ENCODE results near the gene TDRD1. TPM values are rescaled to one million over a fixed set of nuclear protein-coding genes. Genes with fewer than 3 reads are reported as not detected.

TDRD1 gene
- polyA plus RNA-seq, 1 donor from 2014 or later = not detected

DNA sequence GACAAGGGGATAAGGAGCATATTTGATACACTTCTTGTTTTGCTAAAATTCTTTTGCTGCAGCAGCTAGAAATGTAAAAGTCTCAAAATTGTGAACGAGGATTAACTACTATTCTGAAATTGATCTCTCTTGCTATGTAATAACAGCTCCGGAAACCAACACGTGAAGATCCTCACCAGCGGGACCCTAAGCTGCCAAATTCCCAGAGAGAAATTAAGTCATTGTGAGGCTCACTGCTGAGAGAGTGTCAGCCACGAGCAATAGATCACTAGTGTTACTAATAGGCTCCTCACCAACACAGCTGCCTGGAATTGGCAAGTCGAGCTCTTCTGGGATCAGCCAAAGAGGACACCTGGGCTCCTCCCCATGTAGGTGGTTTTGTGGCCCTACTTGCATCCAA lies 54.3 kb downstream of the TDRD1 start (continued):
- TF ChIP-seq RAD21 (conservative IDR thresholded peaks at IDR 0.05) = no peak

GRCh38 chr10:114234132-114234531 lies 55.0 kb downstream of the TDRD1 start:
- H3K36me3 ChIP-seq (ENCODE audit: insufficient read depth, low read length) = no peaks in the 10 kb centered on the region
- no peak for TF ChIP-seq EZH2 (IDR thresholded peaks at IDR 0.05; ENCODE audit: borderline replicate concordance, insufficient read depth, low read length, poor library complexity, severe bottlenecking)
- no peak for TF ChIP-seq EP300 (conservative IDR thresholded peaks at IDR 0.05; ENCODE audit: poor library complexity, severe bottlenecking)
- no peaks in the 10 kb centered on the region for H3K9me2 ChIP-seq (ENCODE audit: insufficient read depth, low read length)
- H3K4me2 ChIP-seq (ENCODE audit: low read length) = no peak overlapping the region
- no peaks in the 10 kb centered on the region for H4K20me1 ChIP-seq (ENCODE audit: insufficient read depth)
- no peak overlapping the region for H3K4me3 ChIP-seq (ENCODE audit: low read length)
- H3K27ac ChIP-seq (ENCODE audit: low read length) = no peak overlapping the region
- H3K27me3 ChIP-seq (ENCODE audit: insufficient read depth, low read depth, low read length) = peaks cover 15% of the 10 kb centered on the region
- H3K9ac ChIP-seq (ENCODE audit: low read length) = no peak overlapping the region
- no peaks in the 10 kb centered on the region for H3K9me3 ChIP-seq (ENCODE audit: low read length)
- no peak overlapping the region for H2AFZ ChIP-seq (ENCODE audit: low read depth, low read length)
- H3K79me2 ChIP-seq (replicated peaks; ENCODE audit: insufficient read depth, low read length) = no peaks in the 10 kb centered on the region
- H3F3A ChIP-seq (ENCODE audit: insufficient read depth, low read length, poor library complexity, severe bottlenecking) = no peaks in the 10 kb centered on the region

- Histone ChIP-seq H3K4me2 (ENCODE audit: low read length) (peak within 1 kb of the TSS; percentile 46), H3K9me3 (ENCODE audit: low read length) (no peaks in the 10 kb centered on the region), H3K36me3 (ENCODE audit: insufficient read depth, low read length) (no peaks in the 10 kb centered on the region), H3K79me2 (replicated peaks; ENCODE audit: insufficient read depth, low read length) (no peaks in the 10 kb centered on the region), H3K9ac (ENCODE audit: low read length) (no peak within 1 kb of the TSS), H2AFZ (ENCODE audit: low read depth, low read length) (no peak within 1 kb of the TSS), H3K4me3 (ENCODE audit: low read length) (peak within 1 kb of the TSS; percentile 68), H4K20me1 (ENCODE audit: insufficient read depth) (no peaks in the 10 kb centered on the region), H3F3A (ENCODE audit: insufficient read depth, low read length, poor library complexity, severe bottlenecking) (no peaks in the 10 kb centered on the region), H3K27me3 (ENCODE audit: insufficient read depth, low read depth, low read length) (peaks cover 51% of the 10 kb centered on the region), H3K9me2 (ENCODE audit: insufficient read depth, low read length) (no peaks in the 10 kb centered on the region), H3K27ac (ENCODE audit: low read length) (no peak within 1 kb of the TSS)
- TF ChIP-seq, protein P1, sequence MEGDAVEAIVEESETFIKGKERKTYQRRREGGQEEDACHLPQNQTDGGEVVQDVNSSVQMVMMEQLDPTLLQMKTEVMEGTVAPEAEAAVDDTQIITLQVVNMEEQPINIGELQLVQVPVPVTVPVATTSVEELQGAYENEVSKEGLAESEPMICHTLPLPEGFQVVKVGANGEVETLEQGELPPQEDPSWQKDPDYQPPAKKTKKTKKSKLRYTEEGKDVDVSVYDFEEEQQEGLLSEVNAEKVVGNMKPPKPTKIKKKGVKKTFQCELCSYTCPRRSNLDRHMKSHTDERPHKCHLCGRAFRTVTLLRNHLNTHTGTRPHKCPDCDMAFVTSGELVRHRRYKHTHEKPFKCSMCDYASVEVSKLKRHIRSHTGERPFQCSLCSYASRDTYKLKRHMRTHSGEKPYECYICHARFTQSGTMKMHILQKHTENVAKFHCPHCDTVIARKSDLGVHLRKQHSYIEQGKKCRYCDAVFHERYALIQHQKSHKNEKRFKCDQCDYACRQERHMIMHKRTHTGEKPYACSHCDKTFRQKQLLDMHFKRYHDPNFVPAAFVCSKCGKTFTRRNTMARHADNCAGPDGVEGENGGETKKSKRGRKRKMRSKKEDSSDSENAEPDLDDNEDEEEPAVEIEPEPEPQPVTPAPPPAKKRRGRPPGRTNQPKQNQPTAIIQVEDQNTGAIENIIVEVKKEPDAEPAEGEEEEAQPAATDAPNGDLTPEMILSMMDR (IDR thresholded peaks at IDR 0.05; ENCODE audit: poor library complexity, severe bottlenecking) = peak; percentile 30
- no peak for TF ChIP-seq SMC3 (conservative IDR thresholded peaks at IDR 0.05; ENCODE audit: poor library complexity)
- peak; percentile 4 for TF ChIP-seq EZH2 (IDR thresholded peaks at IDR 0.05; ENCODE audit: borderline replicate concordance, insufficient read depth, low read length, poor library complexity, severe bottlenecking)
- no peak for TF ChIP-seq POLR2AphosphoS5 (IDR thresholded peaks at IDR 0.05)
- TF ChIP-seq RAD21 (conservative IDR thresholded peaks at IDR 0.05) = peak; percentile 16
Measured at GRCh38 chr10:114239117-114239993, 60.2 kb downstream of the TDRD1 start, which contains the start of gene VWA2. TSS of gene VWA2 (plus strand) at chr10:114239254. CDS start at chr10:114248714, 9,460 bp downstream.

DNA sequence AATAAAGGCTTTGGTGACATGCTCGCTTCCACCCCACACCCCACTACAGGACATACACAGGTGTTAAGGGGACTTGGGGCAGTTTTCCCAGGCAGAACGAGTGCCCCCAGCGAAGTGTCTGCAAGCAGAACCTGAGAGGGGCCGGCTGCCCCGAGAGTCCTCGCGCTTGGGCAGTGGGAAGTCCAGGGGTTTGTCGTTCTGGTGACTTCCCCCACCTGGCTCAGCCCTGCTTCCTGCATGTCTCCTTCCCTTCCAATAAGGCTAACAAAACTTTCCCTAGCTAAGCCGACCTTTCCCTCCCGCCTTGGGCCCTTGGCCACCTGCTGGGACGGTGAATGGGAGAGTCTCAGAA lies 60.8 kb downstream of the TDRD1 start:
- no peak overlapping the region for H3K27ac ChIP-seq (ENCODE audit: low read length)
- no peak overlapping the region for H3K9ac ChIP-seq (ENCODE audit: low read length)
- H3K4me3 ChIP-seq (ENCODE audit: low read length) = peak overlapping the region; percentile 68
- no peaks in the 10 kb centered on the region for H3F3A ChIP-seq (ENCODE audit: insufficient read depth, low read length, poor library complexity, severe bottlenecking)
- H3K9me3 ChIP-seq (ENCODE audit: low read length) = no peaks in the 10 kb centered on the region
- H2AFZ ChIP-seq (ENCODE audit: low read depth, low read length) = no peak overlapping the region
- peaks cover 51% of the 10 kb centered on the region for H3K27me3 ChIP-seq (ENCODE audit: insufficient read depth, low read depth, low read length)
- no peaks in the 10 kb centered on the region for H3K36me3 ChIP-seq (ENCODE audit: insufficient read depth, low read length)
- H3K9me2 ChIP-seq (ENCODE audit: insufficient read depth, low read length) = no peaks in the 10 kb centered on the region
- no peaks in the 10 kb centered on the region for H3K79me2 ChIP-seq (replicated peaks; ENCODE audit: insufficient read depth, low read length)
- no peak overlapping the region for H3K4me2 ChIP-seq (ENCODE audit: low read length)
- TF ChIP-seq, protein P1 (IDR thresholded peaks at IDR 0.05; ENCODE audit: poor library complexity, severe bottlenecking) = no peak
- no peak for TF ChIP-seq RAD21 (conservative IDR thresholded peaks at IDR 0.05)
- no peak for TF ChIP-seq SMC3 (conservative IDR thresholded peaks at IDR 0.05; ENCODE audit: poor library complexity)
- no peak for TF ChIP-seq TAF1 (IDR thresholded peaks at IDR 0.05; ENCODE audit: low read depth)
- TF ChIP-seq EP300 (conservative IDR thresholded peaks at IDR 0.05; ENCODE audit: poor library complexity, severe bottlenecking) = no peak
- no peak for TF ChIP-seq POLR2AphosphoS5 (IDR thresholded peaks at IDR 0.05)
- no peak for TF ChIP-seq MXI1 (conservative IDR thresholded peaks at IDR 0.05; ENCODE audit: poor library complexity, severe bottlenecking)
- no peak for TF ChIP-seq REST (IDR thresholded peaks at IDR 0.05; ENCODE audit: borderline replicate concordance)
- no peak for TF ChIP-seq EZH2 (IDR thresholded peaks at IDR 0.05; ENCODE audit: borderline replicate concordance, insufficient read depth, low read length, poor library complexity, severe bottlenecking)
- no peaks in the 10 kb centered on the region for H4K20me1 ChIP-seq (ENCODE audit: insufficient read depth)
